HG02970 (cell line): Measurements from ENCODE around the gene ERICH4.

ENCODE experiments used
- ATAC-seq: cut with Tn5 transposase; IDR thresholded peaks from one replicate; pipeline ENCODE4 v1.9.1; 2021; ENCODE audit warnings: mild to moderate bottlenecking, moderate library complexity, moderate number of reproducible peaks; ENCODE audit not compliant: unreplicated experiment, low FRiP score

The ERICH4 gene

DNA sequence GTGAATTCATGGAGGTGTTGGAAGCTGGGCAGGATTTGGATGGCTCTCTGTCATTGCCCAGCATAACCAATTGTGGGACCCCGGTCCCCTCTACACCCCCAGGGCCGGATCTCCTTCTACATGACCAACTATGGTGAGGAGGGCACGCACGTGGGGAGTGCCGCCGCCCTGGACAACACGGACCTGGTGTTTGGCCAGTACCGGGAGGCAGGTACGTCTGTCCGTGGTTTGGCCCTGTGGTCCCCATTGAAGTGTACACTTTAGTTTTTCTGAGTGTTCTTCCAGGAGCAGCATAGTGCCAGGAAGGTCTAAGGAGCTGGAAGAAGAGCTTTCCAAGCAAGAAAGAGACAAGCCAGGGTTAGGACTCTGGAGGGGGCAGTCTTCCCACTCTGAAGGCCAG lies 29.0 kb upstream of the ERICH4 start:
- ATAC-seq = no peak

DNA sequence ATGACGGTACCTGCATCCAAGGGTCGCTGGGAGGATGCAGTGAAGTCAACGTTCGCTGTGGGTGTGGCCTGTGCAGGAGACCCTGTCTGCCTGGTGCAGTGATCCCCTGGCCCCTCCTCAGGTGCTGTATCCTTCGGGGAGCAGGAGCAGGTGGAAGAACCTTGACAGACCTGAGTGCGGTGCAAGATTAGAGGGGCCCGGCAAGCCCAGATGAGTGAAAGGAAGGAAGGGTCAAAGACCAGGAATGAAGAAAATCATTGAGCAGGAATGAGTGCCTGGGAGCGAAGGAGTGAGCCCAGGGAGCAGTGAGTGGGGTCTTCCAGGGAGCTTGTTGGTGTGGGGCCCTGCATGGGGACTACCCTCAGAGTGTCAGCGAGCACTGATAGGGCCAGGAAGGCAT lies 28.5 kb upstream of the ERICH4 start:
- no peak for ATAC-seq

DNA sequence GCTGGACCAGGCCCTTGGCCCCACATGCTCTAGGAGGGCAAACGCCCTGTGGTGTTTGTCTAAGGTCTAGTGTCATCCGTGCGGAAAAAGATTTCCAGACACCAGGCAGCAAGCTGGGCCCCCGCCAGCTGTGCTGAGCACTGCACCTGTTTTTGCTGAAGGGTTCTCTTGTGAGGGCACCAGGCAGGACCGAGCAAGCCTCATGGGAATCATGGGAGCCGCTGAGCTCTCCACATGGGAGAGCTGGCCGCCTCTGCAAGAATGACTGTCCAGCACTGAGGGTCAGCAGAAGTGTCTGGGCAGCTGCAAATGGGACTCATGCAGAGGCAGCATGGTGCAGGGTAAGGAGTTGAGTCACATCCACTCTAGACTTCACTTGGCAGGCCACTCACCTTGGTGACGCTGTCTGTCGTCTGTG lies 27.8 kb upstream of the ERICH4 start:
- no peak for ATAC-seq

DNA sequence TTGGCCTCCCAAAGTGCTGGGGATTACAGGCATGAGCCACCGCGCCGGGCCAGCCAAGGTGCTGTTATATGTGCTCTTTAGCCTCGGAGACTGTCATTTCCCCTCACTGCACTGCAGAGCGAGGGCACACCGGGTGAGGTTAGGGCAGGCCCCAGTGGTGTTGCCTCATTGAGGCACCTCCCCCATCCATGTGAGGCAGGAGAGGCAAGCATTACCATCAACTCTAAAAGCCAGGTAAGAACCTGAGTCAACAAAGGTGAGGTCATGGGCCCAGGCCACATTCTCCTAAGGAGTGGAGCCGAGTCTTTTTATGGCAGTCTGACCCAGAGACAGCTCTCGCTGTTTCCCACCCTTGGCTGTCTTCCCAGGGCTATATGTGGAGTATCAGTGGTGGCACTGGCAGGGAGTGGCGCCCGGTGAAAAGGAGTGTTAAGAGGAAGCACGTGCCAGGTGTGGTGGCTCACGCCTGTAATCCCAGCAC lies 26.7 kb upstream of the ERICH4 start:
- no peak for ATAC-seq

DNA sequence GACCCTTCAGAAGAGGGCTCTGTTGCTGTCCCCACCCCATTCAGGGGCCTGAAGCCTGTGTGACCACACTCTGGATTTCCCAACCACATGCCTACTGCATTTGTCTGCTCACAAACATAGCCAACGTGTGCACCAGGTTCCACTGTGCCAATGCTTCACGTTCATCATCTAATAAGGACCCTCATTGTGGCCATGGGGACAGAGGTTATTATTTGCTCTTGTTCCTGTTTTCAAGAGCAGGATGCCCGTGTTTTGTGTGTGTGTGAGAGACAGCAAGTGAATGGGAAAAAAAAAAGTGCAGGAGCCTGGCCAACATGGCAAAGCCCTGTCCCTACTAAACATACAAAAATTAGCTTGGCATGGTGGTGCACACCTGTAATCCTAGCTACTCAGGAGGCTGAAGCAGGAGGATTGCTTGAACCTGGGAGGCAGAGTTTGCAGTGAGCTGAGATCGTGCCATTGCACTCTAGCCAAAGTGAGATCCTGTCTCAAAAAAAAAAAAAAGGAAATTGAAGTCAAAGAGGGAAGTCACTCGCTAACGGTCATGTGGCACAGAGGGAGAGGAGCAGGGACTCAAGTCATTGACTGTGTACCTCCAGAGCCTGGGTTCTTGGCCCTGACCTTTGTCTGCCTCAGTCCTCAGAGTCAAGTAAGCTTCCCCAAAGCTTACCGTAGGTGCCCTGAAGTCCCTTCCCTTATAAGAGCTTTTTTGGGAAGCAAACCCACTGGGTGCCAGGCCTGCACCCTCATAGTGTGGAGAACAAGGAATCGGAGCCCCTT lies 22.7 kb upstream of the ERICH4 start:
- no peak for ATAC-seq

DNA sequence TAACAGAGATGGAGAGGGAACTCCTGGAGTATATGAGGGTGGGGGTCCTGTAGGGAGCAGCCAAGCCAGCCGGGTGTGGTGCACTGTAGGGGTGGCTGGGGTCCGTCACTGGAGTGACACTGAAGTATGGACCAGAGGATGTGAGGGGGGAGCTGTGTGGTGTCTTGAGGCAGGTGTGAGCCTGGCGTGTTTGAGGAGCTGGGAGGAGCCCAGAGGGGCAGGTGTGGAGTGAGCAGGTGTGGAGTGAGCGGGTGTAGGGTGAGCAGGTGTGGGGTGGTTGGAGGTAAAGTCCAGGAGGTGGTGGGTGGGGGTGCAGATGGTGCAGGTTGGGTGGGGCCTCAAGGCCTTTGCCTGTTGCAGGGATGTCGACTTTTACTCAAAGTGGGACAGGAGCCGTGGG lies 21.6 kb upstream of the ERICH4 start:
- no peak for ATAC-seq

DNA sequence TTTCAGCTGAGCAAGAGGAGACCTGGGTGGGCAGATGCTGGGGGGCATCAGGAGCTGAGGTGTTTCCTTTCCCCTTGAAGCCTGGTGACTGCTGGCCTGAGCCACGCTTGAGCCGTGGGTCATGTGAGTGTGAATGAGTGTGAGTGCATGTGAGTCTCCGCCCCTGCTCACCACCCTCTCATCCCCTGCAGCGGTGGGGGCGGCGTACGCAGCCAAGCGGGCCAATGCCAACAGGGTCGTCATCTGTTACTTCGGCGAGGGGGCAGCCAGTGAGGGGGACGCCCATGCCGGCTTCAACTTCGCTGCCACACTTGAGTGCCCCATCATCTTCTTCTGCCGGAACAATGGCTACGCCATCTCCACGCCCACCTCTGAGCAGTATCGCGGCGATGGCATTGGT lies 21.0 kb upstream of the ERICH4 start:
- no peak for ATAC-seq

DNA sequence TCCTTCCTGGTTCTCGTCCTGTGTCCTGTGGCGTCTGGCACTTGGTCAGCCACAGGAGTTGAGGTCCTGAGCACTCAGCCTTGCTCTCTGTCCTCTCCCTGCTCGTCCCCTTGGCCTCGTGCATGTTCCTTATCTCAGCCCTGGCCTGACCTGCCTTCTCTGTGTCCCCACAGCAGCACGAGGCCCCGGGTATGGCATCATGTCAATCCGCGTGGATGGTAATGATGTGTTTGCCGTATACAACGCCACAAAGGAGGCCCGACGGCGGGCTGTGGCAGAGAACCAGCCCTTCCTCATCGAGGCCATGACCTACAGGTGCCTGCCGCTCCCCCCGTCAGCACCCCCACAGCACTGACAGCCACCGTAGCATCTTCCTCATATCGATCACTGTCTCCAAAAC lies 20.5 kb upstream of the ERICH4 start:
- ATAC-seq = no peak

DNA sequence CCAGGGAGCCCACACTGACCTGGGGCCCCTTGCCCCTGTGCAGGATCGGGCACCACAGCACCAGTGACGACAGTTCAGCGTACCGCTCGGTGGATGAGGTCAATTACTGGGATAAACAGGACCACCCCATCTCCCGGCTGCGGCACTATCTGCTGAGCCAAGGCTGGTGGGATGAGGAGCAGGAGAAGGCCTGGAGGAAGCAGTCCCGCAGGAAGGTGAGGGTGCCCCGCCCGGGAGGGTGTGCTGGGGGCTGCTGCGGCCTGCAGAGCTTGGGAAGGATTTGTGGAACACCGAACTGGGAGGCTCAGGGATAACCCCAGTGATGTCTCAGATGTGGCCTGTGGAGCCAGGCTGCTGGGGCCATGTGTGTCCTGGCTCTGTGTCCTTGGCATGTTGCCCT lies 20.0 kb upstream of the ERICH4 start:
- no peak for ATAC-seq

DNA sequence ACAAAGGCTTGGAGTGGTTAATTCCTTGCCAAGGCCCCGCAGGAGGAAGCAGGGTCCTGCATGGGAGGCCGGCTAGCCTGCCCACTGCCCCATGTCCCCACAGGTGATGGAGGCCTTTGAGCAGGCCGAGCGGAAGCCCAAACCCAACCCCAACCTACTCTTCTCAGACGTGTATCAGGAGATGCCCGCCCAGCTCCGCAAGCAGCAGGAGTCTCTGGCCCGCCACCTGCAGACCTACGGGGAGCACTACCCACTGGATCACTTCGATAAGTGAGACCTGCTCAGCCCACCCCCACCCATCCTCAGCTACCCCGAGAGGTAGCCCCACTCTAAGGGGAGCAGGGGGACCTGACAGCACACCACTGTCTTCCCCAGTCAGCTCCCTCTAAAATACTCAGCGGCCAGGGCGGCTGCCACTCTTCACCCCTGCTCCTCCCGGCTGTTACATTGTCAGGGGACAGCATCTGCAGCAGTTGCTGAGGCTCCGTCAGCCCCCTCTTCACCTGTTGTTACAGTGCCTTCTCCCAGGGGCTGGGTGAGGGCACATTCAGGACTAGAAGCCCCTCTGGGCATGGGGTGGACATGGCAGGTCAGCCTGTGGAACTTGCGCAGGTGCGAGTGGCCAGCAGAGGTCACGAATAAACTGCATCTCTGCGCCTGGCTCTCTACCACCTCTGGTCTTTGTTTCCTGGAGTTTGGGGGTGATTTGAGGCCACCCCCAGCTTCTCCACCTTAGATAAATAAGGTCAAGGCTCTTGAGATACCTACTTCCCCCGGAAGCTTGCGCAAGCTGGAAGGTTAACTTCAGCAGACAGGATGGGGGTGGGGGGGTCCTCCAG lies 18.4 kb upstream of the ERICH4 start:
- no peak for ATAC-seq

DNA sequence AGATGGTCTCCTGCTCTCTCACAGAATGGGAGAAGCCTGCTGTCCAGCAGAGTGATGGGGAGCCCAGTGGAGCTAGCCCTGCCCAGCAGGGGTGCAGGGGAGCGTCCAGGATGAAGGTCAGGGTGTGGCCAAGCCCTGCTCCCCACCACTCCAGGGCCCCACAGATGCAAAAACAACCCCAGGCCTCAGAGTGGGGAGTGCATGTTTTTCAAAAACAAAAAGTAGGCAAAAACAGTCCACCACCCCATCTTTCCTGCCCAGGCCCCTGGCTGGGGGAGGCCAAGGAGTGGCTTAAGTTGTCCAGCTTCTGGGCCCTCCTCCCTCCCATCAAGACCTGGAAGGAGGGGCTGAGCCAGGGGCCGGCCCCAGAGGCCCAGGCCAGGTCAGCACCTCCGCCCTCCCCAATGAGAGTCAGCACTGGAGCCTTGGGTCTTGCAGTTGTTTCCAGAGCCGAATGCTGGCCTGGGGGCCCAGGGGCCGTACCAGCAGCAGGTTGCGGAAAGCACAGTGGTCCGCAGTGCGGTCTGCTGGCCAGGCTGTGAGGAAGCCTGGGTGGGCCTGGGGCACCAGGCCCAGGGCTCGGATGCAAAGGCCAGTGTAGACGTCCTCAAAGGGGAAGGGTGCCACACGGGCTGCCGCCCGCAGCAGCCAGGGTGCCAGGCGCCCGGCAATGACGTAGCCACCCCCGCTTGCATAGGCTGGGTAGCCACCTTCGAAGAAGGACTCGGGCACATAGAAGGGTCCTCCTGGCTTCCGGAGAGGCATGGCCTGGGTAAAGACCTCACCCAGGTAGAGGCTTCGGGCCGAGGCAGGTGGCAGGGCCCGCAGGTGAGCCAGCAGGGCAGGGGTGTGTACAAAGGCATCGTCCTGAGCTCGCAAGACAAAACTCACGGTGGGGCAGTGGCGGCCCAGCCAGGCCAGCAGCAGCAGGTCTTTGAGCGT lies 17.5 kb upstream of the ERICH4 start:
- no peak for ATAC-seq

DNA sequence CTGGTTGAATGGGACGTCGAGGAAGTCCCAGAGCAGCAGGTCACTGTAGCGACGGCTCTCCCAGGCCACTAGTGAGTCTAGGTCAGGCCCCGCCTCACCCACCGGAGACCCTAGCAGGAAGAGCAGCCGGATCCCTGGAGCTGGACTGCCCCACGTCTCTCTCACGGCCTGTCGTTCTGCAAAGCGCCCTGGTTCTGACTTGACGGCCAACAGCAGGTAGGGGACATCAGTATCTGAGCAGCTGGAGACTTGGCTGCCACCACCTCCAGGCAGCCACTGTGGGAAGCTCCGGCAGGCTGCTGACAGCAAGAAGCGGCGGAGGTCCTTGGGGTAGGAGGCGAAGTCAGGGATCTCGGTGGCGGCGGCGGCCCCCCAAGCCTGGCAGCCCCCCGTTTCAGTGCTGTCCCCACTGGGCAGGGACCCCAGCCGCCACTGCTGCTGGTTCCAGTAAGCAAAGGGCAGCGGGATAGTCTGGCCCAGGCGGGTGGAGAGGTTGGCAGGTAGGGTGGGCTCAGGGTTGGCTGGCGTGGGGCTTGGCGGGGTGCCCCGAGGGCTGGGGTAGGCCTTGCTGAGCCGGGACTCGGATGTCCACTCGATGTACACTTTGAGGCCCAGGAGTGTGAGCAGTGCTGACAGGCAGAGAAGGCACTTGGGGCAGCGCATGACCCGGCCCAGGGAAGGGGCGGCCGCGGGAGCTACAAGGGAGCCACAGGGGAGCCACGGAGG lies 16.7 kb upstream of the ERICH4 start:
- ATAC-seq = no peak

DNA sequence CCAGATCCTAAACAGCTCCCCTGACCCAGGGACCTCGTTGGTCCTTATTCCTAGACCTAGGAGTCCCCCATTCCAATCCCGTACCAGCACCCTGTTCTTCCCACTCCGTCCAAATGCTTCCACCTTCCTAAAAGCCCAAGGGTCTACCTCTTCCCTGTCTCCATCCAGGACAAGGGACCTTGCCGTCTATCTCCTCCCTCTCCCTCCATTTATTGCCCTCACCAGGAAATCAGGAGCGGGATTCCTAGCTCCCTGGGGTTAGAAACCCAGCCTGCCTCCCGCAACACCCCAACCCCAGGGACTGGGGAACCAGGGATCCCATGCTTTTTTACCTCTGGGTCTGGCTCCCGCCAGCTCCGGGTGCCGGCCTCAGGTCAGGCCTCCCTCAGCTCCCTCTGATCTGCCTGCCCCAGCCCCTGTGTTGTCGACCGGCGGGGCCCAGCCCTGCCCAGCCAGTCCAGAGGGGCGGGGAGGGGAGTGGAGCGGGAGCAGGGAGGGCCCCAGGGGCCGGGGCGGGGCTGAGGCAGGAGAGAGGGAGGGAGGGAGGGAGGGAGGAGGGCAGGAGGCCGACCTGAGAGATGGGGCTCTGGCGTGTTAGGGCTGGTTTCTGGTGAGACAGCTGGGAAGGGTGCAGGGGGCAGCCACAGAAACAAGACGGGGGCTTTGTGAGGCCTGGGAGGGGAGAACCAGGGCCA lies 15.9 kb upstream of the ERICH4 start, which contains the start of gene B3GNT8:
B3GNT8 (minus strand) TSS at position 423 of the 695 bp plus-strand sequence. CDS start 596 bp downstream, outside the sequence.
- ATAC-seq = no peak

DNA sequence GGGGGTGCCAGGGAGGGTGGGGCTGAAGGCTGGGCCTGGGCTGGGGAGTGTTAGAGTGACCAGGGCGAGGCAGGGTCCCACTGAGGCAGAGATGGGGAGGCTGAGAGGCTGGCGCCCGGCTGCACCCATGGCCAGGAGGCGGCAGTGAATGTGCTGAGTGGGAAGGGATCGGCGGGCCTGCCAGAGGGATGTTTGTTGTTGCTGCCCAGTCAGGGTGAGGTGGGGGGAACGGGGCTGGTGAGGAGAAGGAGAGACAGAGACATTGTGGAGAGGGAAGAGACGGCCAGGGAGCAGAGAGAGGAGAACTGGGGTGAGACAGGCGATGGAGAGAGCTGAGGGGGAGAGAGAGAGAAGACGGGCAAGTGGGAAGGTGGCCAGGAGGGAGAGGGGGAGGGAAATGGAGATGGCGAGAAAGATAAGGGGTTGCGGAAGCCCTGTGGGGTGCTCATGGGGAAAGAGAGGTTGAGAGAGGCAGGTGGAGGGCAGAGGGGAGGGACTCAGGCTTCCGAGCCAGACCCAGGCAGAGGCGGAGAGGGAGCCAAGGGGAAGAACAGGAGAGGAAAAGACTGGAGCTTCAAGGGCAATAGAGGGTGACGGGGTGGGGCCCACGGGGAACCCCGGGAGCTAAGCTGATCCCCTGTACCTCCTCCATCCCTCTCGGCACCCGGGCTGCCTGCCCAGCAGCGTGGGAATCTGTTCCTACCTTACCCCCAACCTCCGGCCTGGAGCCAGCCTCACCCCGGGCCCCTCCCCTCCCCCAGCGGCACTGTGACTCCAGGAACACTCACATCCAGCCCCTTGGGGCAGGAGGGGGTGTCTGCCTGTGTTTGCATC lies 15.1 kb upstream of the ERICH4 start:
- no peak for ATAC-seq

DNA sequence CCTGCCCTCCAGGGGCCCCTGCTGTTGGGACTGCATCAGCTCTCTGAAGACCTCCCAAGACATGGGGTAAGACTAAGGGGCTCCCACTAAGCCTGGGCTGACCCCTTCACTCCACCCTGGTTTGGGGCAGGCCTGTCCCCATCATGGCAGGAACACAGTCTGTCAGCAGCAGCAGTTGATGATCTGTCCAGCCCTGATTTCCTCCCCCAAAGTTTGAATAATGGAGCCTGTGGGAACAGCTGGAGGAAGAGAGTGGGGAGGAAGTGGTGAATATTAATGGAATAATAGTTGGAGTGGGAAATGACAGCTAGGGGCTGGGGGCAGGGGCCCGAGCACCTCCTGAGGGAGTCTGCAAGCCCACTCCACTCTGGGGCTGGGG lies 14.5 kb upstream of the ERICH4 start:
- ATAC-seq = no peak

DNA sequence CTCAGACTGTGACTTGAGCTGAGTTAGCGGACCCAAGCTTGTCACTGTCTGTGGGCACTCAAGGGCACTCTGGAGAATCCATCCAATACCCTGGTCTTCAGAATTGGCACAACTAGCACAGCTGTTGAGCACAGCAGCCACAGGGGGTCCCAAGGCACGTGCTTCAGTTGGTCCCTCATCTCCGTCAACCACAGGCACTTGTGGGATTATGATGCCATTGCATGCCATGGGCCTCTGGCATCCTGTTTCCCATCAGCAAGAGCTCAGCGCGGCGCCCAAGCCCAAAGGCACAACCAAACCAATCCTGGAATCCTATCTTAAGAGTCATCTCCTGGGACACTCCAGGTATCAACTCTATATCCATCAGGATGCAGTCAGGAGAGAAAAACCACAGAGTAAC lies 12.0 kb upstream of the ERICH4 start:
- no peak for ATAC-seq

DNA sequence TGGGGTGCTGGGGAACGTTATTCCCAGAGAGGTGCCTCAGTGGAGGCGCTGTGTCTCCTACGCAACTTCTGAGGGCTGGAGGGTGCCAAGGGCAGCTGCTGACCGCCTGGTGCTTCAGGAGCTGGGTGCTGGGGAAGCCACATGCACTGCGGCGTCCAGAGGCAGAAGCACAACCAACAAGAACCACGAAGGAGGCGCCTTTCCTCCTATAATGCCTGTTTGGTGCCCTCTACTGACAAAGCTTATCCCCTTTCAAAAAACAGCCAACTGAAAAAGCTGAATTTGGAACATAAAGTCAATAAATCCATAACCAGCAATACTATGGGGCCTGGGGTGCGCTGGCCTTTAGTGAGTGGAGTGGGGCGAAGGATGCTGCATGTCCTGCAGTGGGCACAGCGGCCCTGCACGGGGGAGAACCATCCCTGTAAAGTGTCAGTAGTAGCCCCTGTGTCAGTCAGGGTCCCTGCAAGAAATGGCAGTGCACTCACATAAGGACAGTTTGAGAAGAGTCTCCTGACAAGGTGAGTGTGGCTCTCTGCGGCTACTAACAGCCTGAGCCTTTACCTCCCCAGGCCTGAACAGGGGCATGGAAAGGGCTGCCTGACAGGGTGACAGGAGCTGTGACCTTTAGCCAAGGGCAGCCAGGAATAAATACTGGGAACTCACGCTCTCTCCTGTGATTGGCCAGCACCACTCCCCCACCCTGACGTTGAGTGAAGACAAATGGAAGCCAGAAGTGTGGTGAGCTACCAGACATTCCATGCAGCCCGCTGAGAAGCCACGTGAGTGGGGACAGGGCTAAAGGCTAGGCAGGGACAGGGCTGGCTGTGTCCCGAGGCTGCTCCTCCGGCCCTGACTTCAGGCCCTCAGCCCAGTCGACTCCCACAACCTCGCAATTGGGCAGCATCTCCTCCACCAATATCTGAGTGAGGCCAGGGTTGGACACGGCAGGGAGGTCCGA lies 11.2 kb upstream of the ERICH4 start:
- ATAC-seq = no peak
